H54 (cell line): Measurements from ENCODE around the gene ABLIM2.

Experiments
- DNase-seq: peaks from one replicate; pipeline ENCODE4 v3.0.0; 2011; ENCODE audit warnings: low spot score, mixed read lengths; ENCODE audit not compliant: insufficient read length
- FAIRE-seq: peaks from 3 replicates; lab custom pipeline; 2011; peaks lifted over from hg19 to GRCh38; lab: Jason Lieb, UNC
- POLR2A ChIP-seq: IDR thresholded peaks from 2 replicates; pipeline ENCODE4 v1.6.1; 2011; ENCODE audit warnings: low read depth, mild to moderate bottlenecking, low read length

ABLIM2 gene

GRCh38 chr4:8198906-8199593 is 40.4 kb upstream of the ABLIM2 start, which contains the start of gene SH3TC1:
SH3TC1 (plus strand) TSS chr4:8199290; CDS start chr4:8205195, 5,905 bp downstream.
- no peak for FAIRE-seq
- peak; percentile 93 for DNase-seq
- peak; percentile 67 for TF ChIP-seq POLR2A

- DNase-seq (no peak), FAIRE-seq (no peak)
- no peak for TF ChIP-seq POLR2A
Observed at GRCh38 chr4:8198206-8198905, 39.7 kb upstream of the ABLIM2 start.

DNA sequence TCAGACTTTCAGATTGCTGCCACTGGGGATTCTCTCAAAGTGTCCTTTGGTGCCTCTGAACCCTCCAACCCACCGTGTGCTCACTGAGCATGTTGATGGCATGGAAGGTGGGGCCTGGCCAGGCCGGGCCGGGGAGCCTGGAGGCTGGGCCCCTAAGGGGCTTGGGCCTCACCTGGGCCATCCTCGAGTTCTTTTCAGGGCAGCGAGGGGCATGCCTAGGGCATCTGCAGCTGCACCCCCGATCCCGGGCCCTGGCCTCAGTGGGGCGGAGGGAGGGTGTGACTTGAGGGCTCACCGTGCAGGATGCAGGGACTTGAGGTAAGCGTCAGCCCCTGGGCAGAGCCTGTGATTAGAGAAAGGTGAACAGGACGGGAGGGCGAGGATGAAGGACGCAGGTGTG is 38.9 kb upstream of the ABLIM2 start:
- FAIRE-seq (no peak), DNase-seq (no peak)
- no peak for TF ChIP-seq POLR2A

DNA sequence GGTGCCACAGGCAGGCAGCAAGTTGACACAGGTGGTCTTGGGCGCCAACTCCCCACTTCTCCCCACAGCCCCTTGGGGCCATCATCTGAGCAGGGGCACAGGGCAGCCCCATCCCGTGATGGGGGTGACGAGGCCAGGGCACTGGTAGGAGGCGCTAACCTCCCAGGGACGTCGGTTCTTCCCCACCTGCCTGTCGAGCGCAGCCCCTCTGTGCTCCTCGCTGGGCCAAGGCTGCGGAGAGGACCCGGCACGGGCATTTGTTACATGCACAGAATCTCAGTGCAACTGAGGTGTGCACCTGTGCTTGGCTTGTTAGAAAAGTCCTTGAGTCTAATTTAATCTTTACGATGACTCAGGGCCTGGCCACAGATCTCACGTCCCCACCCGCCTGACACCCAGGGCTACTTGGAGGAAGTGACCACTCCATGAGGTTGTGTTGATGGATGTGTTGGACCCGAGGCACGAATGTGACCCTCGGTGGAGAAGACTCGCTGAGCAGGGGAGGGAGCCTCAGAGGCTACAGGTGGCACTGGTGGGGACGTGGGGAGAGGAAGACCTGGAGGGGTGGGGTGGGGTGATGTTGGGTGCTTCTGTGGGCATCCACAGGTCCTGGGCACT is 37.3 kb upstream of the ABLIM2 start:
- no peak for FAIRE-seq
- TF ChIP-seq POLR2A: no peak
- DNase-seq: no peak

DNA sequence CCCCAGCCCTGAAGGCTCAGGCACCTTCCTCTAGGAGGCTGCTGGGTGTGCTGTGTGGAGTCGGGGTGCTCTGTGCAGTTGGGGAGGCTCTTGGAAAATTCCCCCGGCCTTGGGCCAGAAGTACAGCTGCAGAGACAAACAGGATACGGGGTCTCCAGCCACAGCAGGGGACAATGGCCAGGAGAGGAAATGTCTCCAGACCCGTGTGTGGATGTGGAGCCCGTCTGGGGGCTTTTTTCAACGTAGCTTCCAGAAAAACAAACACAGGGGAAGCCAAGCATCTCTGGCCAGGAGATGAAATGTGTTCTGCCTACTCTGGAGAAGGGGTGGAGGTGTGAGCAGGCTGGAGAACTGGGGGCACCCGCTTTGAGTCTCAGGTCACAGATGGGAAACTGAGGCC is 36.8 kb upstream of the ABLIM2 start:
- DNase-seq (no peak), FAIRE-seq (no peak)
- TF ChIP-seq POLR2A: no peak

GRCh38 chr4:8194306-8195242 is 36.0 kb upstream of the ABLIM2 start:
- no peak for FAIRE-seq

GRCh38 chr4:8192748-8193738 is 34.4 kb upstream of the ABLIM2 start:
- no peak for TF ChIP-seq POLR2A
- no peak for DNase-seq
- FAIRE-seq: no peak

More at GRCh38 chr4:8194306-8195242, 36.0 kb upstream of the ABLIM2 start:
- DNase-seq: no peak
- TF ChIP-seq POLR2A: no peak

GRCh38 chr4:8191136-8191747 is 32.6 kb upstream of the ABLIM2 start:
- FAIRE-seq (no peak), DNase-seq (peak; percentile 76)
- TF ChIP-seq POLR2A: 0 out of 2 replicates have a peak, but pooled peaks have one; percentile 14

- no peak for TF ChIP-seq POLR2A
- no peak for FAIRE-seq
Observed at GRCh38 chr4:8189551-8190466, 31.2 kb upstream of the ABLIM2 start.

DNA sequence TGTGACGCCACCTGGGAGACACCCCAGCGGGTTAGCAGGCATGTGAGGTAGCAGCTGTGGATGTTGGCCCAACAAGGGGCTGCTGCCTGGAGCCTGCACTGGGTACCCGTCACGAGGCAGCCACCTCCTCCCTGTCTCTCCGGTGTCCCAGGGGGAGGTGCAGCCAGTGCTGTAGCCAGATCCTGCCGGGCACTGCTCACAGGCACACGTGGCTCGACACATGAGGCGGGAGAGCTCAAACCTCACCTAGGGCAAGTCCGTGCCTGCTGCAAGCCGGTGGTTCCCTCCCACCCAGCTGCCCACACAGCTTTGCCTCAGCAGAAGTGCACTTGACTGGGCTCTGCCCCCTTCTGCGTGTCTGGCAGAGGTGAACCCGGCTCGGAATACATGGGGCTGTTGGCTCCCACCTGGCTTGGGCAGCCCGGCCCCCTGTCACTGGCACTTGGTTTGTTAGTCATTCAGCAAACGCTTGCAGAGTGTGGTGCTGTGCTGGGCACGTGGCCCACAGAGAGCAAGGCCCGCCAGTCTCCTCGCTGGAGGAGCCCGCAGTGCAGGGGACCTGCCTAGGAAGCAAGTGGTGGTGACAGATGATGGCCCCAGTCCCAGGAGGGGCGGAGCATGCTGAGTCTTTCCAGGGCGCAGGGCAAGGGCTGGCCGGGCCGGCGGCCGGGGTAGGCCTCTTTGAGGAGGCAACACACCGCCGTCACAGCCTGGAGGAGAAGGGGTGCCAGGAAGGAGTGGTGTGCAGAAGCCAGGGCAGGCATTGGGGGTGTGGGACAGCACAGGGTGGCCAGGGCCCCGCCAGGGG is 30.3 kb upstream of the ABLIM2 start:
- TF ChIP-seq POLR2A: no peak
- no peak for FAIRE-seq
- DNase-seq: no peak

More at GRCh38 chr4:8189551-8190466, 31.2 kb upstream of the ABLIM2 start:
- no peak for DNase-seq
